Measurements from ENCODE around the gene LPIN1.

The LPIN1 gene

DNA sequence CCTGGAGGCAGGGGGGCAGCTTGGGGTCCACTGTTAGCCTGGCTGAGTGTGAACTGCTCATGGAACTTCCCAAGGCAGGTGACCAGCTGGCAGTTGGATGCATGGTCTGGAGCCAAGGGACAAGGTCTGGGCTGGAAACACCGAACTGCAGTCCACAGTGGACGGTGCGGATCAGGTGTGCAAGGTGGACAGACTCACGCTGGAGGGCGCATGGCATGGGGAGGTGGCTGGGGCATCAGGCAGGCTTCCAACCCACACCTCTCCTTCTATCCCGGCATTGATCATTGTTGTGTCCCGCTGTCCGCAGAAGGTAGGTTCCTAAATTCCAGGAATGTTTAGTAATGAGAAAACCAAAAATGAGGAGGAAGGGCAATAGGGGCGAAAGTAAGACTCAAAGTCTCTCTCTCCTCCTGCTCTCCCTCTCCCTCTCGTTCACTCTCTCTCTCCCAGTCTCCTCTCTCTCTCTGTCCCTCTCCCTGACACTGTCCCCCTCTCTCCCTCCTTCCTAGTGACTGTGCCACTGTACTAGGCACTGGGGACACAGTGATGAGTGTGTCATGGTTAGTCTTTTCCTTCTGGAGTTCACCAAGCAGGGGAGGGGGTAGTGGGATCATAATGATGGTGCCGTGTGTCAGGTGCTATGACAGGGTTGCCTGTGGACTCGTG lies 30.3 kb upstream of the LPIN1 start:
- no peak overlapping the region for H3K4me3 ChIP-seq (ENCODE audit: low read length)
- no peak for DNase-seq (ENCODE audit: low read depth, low spot score)
- no peak overlapping the region for H3K27ac ChIP-seq (ENCODE audit: low read length)
- H3K36me3 ChIP-seq (ENCODE audit: control insufficient read depth, insufficient read depth, low read length): no peaks in the 10 kb centered on the region; the same call in 1 of the 2 replicates
- no peaks in the 10 kb centered on the region for H3K4me1 ChIP-seq (ENCODE audit: control insufficient read depth, insufficient read depth, low read length)
- no peaks in the 10 kb centered on the region for H3K27me3 ChIP-seq (ENCODE audit: control insufficient read depth, insufficient read depth, low read length)
- no peaks in the 10 kb centered on the region for H3K9me3 ChIP-seq (ENCODE audit: control insufficient read depth, insufficient read depth, low read length)
- WGBS (ENCODE audit: insufficient coverage, insufficient read length): no CpG with 5 or more reads among the region's 12 CpGs

DNA sequence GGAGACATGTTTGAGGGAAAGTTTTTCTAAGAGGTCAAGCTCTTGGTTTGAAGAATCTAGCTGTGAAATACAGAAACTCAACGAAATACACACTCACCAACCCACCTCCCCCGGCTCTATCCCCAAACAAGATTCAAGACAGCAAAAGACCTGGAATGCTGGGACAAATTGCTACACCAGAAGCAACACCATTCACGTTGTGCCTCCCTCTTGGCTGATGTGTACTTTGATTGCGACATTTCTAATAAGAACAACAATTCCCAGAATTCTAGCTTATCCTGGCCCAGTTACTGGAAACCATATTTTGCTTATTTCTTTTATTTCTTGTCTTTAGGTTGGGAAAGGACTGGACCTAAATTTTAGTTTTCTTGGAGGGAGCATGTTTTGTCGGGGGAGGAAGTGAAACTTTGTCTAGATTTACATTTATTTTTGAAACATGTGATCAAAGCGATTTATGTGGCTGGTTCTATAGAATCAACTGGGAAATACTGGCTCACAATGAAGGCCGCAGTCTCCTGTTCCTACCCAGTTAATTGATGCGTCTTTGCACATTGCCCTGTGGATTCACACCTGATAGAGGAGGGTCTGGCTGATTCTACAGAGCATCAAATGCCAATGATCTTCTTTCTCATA lies 29.6 kb upstream of the LPIN1 start:
- H3K36me3 ChIP-seq (ENCODE audit: control insufficient read depth, insufficient read depth, low read length): no peaks in the 10 kb centered on the region; the same call in 1 of the 2 replicates
- no peaks in the 10 kb centered on the region for H3K9me3 ChIP-seq (ENCODE audit: control insufficient read depth, insufficient read depth, low read length)
- WGBS (ENCODE audit: insufficient coverage, insufficient read length): no CpG with 5 or more reads among the region's 8 CpGs
- no peak for DNase-seq (ENCODE audit: low read depth, low spot score)
- no peak overlapping the region for H3K4me3 ChIP-seq (ENCODE audit: low read length)
- no peak overlapping the region for H3K27ac ChIP-seq (ENCODE audit: low read length)
- no peaks in the 10 kb centered on the region for H3K27me3 ChIP-seq (ENCODE audit: control insufficient read depth, insufficient read depth, low read length)
- no peaks in the 10 kb centered on the region for H3K4me1 ChIP-seq (ENCODE audit: control insufficient read depth, insufficient read depth, low read length)

DNA sequence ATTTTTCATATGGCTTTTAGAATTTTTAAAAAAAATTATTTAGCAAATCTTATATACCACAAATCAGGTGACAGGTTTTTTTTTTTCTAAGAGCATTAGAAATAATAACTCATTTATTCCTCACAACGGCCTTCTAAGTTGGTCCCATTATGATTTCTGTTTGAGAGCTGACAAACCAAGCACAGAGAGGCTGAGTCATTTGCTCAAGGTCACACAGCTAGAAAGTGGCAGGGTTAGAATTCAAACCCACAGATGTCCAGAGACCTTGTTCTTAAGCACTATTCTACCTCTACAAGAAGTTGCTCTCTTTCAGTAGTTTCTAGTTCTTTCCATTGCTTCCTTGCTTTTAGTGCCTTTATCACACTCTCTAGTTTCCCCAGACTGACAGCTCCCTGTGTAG lies 28.8 kb upstream of the LPIN1 start:
- Histone ChIP-seq H3K4me1 (ENCODE audit: control insufficient read depth, insufficient read depth, low read length) (no peaks in the 10 kb centered on the region), H3K9me3 (ENCODE audit: control insufficient read depth, insufficient read depth, low read length) (no peaks in the 10 kb centered on the region), H3K27ac (ENCODE audit: low read length) (no peak overlapping the region), H3K4me3 (ENCODE audit: low read length) (no peak overlapping the region), H3K27me3 (ENCODE audit: control insufficient read depth, insufficient read depth, low read length) (no peaks in the 10 kb centered on the region), H3K36me3 (ENCODE audit: control insufficient read depth, insufficient read depth, low read length) (no peaks in the 10 kb centered on the region; the same call in 1 of the 2 replicates)
- no CpG with 5 or more reads among the region's 1 CpG for WGBS (ENCODE audit: insufficient coverage, insufficient read length)
- DNase-seq (ENCODE audit: low read depth, low spot score): no peak

DNA sequence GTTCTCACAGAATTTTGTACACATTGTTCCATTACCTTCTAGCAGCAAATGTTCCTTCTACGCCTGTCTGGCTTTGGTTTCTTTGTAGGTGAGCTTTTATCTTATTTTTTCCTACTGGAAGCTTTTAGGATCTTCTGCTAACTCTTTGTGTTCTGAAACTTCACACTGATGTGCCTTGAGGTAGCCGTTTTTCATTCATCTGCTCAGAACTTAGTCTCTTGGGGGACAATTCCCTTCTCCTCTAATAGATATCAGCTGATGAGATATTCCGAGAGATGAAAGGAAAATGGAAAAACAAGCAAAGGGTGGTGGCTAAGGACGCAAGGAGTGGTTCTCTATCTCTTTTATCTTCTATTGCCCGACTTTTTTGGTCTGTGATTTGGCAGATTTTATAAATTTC lies 27.8 kb upstream of the LPIN1 start:
- no peaks in the 10 kb centered on the region; the same call in 1 of the 2 replicates for H3K36me3 ChIP-seq (ENCODE audit: control insufficient read depth, insufficient read depth, low read length)
- no peak overlapping the region for H3K4me3 ChIP-seq (ENCODE audit: low read length)
- H3K9me3 ChIP-seq (ENCODE audit: control insufficient read depth, insufficient read depth, low read length): no peaks in the 10 kb centered on the region
- H3K27ac ChIP-seq (ENCODE audit: low read length): no peak overlapping the region
- no peaks in the 10 kb centered on the region for H3K4me1 ChIP-seq (ENCODE audit: control insufficient read depth, insufficient read depth, low read length)
- WGBS (ENCODE audit: insufficient coverage, insufficient read length): no CpG with 5 or more reads among the region's 5 CpGs
- DNase-seq (ENCODE audit: low read depth, low spot score): no peak
- no peaks in the 10 kb centered on the region for H3K27me3 ChIP-seq (ENCODE audit: control insufficient read depth, insufficient read depth, low read length)

DNA sequence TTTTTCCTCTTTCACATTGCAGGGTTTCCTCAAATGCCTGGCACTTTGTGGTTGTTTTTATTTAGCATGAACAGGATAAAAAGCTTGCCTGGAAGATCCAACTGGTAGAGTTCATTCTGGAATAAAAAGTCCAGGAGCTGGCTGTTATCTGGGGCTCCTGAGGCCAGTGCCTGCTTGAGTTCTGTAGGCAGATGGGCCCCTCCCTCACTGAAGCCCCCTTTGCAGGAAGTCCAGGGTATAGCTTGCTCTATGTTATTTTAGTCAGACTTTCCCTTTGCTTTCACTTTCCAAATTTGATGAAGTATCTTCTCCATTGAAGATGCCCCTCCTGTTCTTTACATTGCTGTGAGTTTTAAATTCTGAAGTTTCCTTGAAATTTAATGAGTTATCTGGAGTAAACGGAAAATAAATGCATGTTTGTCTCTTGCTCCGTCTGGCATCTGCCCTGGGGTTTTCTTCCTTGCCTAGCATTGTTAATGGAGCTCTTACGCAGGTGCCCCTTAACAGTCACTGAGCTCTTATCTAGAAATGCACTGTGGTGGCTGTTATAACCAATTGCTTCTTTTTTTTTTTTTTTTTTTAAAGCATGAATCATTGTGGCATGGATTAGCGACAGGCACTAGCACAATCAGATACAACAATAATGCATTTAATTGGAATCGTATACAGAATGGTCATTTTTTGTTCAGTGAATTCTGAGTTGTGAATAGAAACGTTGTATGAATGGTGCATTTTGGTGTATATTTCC lies 27.0 kb upstream of the LPIN1 start:
- no peak overlapping the region for H3K27ac ChIP-seq (ENCODE audit: low read length)
- no peaks in the 10 kb centered on the region for H3K9me3 ChIP-seq (ENCODE audit: control insufficient read depth, insufficient read depth, low read length)
- no peaks in the 10 kb centered on the region; the same call in 1 of the 2 replicates for H3K36me3 ChIP-seq (ENCODE audit: control insufficient read depth, insufficient read depth, low read length)
- no peak overlapping the region for H3K4me3 ChIP-seq (ENCODE audit: low read length)
- no peaks in the 10 kb centered on the region for H3K27me3 ChIP-seq (ENCODE audit: control insufficient read depth, insufficient read depth, low read length)
- H3K4me1 ChIP-seq (ENCODE audit: control insufficient read depth, insufficient read depth, low read length): no peaks in the 10 kb centered on the region
- DNase-seq (ENCODE audit: low read depth, low spot score): no peak
- WGBS (ENCODE audit: insufficient coverage, insufficient read length): no CpG with 5 or more reads among the region's 6 CpGs

DNA sequence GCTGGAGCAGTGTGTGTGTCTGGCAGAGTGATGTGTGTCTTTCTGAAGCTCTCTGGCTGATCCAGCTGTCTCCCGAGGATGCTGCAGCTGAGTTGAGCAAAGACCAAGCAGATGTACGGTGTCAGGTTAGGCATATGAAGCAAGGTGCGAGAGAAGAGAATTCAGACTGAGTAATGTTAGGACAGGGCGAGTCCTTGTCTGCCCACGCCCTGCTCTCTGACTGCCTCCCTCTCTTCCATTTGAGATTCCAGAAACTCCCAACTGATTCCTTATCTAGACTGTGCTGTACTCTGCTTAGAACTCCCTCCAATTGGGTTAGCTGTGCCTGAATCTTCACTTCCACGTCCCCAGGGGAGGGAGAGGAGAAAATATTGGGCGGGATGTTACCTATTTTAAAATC lies 25.7 kb upstream of the LPIN1 start:
- no peak for DNase-seq (ENCODE audit: low read depth, low spot score)
- Histone ChIP-seq H3K27me3 (ENCODE audit: control insufficient read depth, insufficient read depth, low read length) (no peaks in the 10 kb centered on the region), H3K9me3 (ENCODE audit: control insufficient read depth, insufficient read depth, low read length) (no peaks in the 10 kb centered on the region), H3K36me3 (ENCODE audit: control insufficient read depth, insufficient read depth, low read length) (no peaks in the 10 kb centered on the region), H3K4me3 (ENCODE audit: low read length) (no peak overlapping the region), H3K4me1 (ENCODE audit: control insufficient read depth, insufficient read depth, low read length) (no peaks in the 10 kb centered on the region), H3K27ac (ENCODE audit: low read length) (no peak overlapping the region)
- WGBS (ENCODE audit: insufficient coverage, insufficient read length): no CpG with 5 or more reads among the region's 7 CpGs

DNA sequence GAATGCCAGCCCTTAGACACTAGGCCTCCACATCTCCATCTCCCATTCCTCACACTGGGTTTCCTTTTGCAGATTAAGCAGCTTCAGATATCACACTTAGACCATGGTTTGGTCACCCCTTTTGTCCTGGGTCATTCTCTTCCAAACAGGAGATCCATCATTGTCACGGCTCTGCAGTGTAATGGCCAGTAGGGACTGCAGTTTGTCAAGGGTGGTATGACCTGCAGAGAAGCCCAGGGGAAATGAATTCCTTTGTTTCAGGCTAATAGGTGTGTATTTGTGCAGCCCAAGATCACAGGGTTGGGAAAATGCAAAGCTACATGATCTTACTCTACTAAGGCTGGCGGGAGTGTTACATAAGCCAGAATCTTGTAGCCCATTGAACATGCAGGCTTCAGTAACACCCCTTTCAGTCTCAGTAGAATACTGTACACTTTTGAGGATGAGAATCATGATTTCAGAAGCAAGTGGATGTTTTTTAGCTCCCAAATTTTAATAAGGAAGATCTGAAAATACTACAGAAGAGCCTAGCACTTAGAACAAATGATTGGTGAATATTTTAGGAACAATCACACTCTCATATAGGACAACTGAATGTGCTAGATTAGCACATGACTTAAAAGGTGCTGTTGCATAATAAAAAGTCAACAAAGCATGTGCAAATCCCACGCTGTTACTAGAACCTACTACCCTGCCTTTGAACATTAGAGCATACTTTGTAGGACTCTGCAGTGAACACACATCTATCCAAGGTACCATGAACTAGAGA lies 24.0 kb upstream of the LPIN1 start:
- H3K36me3 ChIP-seq (ENCODE audit: control insufficient read depth, insufficient read depth, low read length): no peaks in the 10 kb centered on the region
- no CpG with 5 or more reads among the region's 3 CpGs for WGBS (ENCODE audit: insufficient coverage, insufficient read length)
- H3K27me3 ChIP-seq (ENCODE audit: control insufficient read depth, insufficient read depth, low read length): no peaks in the 10 kb centered on the region
- no peaks in the 10 kb centered on the region for H3K9me3 ChIP-seq (ENCODE audit: control insufficient read depth, insufficient read depth, low read length)
- no peaks in the 10 kb centered on the region for H3K4me1 ChIP-seq (ENCODE audit: control insufficient read depth, insufficient read depth, low read length)
- no peak overlapping the region for H3K4me3 ChIP-seq (ENCODE audit: low read length)
- no peak overlapping the region for H3K27ac ChIP-seq (ENCODE audit: low read length)
- DNase-seq (ENCODE audit: low read depth, low spot score): no peak

DNA sequence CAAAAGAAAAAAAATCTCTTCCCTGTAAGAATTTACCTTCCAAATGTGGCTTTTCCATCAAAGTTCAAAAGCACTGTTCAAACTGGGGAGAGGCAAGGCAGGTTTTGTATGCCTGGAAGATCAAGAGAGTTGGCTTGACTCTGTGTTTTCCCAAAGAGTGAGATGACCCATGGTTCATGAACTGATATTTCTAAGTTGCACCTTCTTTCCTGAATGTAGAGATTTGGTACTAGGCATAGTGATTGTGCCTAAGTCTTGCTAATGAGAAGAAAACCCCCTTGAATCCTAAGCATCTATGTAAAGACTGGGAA lies 23.4 kb upstream of the LPIN1 start:
- H3K27me3 ChIP-seq (ENCODE audit: control insufficient read depth, insufficient read depth, low read length): no peaks in the 10 kb centered on the region
- no peak for DNase-seq (ENCODE audit: low read depth, low spot score)

DNA sequence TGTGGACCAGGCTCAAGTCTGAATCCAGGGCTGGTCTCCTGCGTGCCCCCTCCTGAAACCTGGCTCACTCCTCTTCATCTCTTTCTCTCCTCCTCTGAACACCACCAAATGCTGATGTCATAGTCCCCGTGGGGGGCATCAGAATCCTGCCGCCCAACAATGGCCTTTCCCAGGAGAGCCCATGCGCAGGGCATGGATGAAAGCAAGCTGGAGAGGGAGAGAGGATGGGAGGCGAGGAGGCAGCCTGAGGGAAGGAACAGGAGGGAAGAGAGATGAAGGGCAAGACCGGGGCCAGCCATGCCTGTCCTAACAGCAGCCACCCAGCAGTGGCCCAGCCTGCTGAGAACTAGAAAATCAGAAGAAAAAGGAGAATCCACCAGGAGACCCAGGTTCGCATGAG lies 22.3 kb upstream of the LPIN1 start:
- H3K27me3 ChIP-seq (ENCODE audit: control insufficient read depth, insufficient read depth, low read length): no peaks in the 10 kb centered on the region
- no peaks in the 10 kb centered on the region for H3K9me3 ChIP-seq (ENCODE audit: control insufficient read depth, insufficient read depth, low read length)
- DNase-seq (ENCODE audit: low read depth, low spot score): no peak
- WGBS (ENCODE audit: insufficient coverage, insufficient read length): no CpG with 5 or more reads among the region's 7 CpGs
- H3K4me3 ChIP-seq (ENCODE audit: low read length): no peak overlapping the region
- H3K4me1 ChIP-seq (ENCODE audit: control insufficient read depth, insufficient read depth, low read length): no peaks in the 10 kb centered on the region
- H3K36me3 ChIP-seq (ENCODE audit: control insufficient read depth, insufficient read depth, low read length): no peaks in the 10 kb centered on the region
- no peak overlapping the region for H3K27ac ChIP-seq (ENCODE audit: low read length)

More for the DNA sequence above, 23.4 kb upstream of the LPIN1 start:
- H3K9me3 ChIP-seq (ENCODE audit: control insufficient read depth, insufficient read depth, low read length): no peaks in the 10 kb centered on the region
- H3K27ac ChIP-seq (ENCODE audit: low read length): no peak overlapping the region
- H3K4me3 ChIP-seq (ENCODE audit: low read length): no peak overlapping the region
- no peaks in the 10 kb centered on the region for H3K4me1 ChIP-seq (ENCODE audit: control insufficient read depth, insufficient read depth, low read length)
- no peaks in the 10 kb centered on the region for H3K36me3 ChIP-seq (ENCODE audit: control insufficient read depth, insufficient read depth, low read length)

DNA sequence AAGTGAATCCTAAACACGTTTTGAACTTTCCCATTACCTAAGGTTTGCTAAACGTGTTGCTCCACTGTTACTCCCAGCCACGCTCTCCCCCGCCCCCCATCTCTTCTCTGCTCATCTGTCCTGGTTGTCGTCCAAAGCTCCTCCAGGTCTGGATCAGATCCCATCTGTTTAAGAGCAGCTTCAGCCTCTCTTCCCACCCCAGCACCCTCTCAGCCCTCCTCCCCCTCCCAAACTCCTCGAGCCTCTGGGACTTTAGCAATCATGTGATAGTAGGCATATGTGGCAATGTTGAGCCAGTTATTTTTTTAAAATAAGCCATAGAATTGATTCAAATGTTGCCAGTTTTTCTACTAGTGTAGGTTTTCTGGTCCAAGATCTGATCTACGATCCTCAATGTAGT lies 20.0 kb upstream of the LPIN1 start:
- no CpG with 5 or more reads among the region's 7 CpGs for WGBS (ENCODE audit: insufficient coverage, insufficient read length)
- no peaks in the 10 kb centered on the region for H3K9me3 ChIP-seq (ENCODE audit: control insufficient read depth, insufficient read depth, low read length)
- no peak for DNase-seq (ENCODE audit: low read depth, low spot score)
- H3K4me1 ChIP-seq (ENCODE audit: control insufficient read depth, insufficient read depth, low read length): no peaks in the 10 kb centered on the region
- no peak overlapping the region for H3K27ac ChIP-seq (ENCODE audit: low read length)
- no peak overlapping the region for H3K4me3 ChIP-seq (ENCODE audit: low read length)
- no peaks in the 10 kb centered on the region for H3K36me3 ChIP-seq (ENCODE audit: control insufficient read depth, insufficient read depth, low read length)
- no peaks in the 10 kb centered on the region for H3K27me3 ChIP-seq (ENCODE audit: control insufficient read depth, insufficient read depth, low read length)

Measured in iPS DF 6.9 (cell line).